G401.6 (cell line): ENCODE results near the gene MMP19.
"Not testable (repeated sequence)": the region's sequence is repeated elsewhere in the genome, so short reads cannot be mapped to it uniquely, and the experiment has no call there.

Experiments used
- FAIRE-seq: peaks from 2 replicates; lab custom pipeline; 2012; peaks lifted over from hg19 to GRCh38; lab: Jason Lieb, UNC

MMP19 gene

GRCh38 chr12:55843431-55843830 is 695 bp upstream of the MMP19 start:
- no peak for FAIRE-seq

DNA sequence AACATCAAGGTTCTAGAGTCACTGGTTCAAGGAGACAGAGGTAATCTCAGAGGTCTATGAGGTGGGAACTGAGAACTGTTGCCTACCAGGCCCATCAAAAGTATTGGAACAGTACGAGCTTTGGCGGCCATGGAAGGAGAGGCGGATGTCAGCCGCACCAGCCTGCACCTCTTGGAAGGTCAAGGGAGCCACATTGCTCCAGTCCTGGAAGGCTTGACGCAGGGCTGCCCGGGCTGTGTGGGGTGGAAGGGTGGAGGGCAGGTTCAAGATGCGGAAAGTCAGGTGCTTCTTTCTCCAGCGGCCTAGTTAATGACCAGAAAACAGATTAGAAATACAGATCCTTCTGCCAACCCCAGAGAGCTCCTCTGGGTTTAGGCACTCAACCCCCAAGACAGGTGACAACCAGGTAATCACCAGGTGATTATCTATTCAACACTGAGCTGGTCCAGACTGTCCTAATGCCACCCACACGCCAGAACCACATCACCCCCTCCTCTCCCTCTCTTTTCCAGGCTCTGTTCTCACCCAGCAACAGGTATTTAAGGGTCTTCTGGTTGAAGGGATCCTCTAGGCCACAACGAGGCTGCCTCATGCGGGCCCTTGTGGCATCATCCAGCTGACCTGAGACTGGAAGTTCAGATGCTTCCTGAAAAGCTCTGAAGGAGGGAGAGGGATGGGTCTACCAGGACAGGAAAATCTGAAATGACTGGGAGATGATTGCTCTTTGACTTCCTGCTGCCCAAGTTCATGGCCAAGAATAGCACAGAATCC is 2.0 kb downstream of the MMP19 start:
- no peak for FAIRE-seq

GRCh38 chr12:55839345-55840140 is 3.2 kb downstream of the MMP19 start:
- FAIRE-seq = no peak

GRCh38 chr12:55838361-55838760 is 4.4 kb downstream of the MMP19 start:
- FAIRE-seq = no peak

DNA sequence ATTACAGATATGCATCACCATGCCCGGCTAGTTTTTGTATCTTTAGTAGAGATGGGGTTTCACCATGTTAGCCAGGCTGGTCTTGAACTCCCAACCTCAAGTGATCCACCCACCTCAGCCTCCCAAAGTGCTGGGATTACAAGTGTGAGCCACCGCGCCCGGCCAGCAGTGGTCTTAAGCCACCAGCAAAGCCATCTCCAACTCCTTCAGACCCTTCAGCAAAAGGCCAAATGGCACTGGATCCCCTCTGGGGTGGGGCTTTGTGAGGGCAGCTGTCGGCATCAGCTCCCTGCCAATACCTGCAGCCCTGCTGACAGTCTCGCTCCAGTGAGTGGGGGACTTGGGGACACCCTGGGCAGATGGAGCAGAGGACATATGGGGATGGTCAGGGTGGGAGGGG is 8.3 kb downstream of the MMP19 start:
- not testable (repeated sequence) for FAIRE-seq

DNA sequence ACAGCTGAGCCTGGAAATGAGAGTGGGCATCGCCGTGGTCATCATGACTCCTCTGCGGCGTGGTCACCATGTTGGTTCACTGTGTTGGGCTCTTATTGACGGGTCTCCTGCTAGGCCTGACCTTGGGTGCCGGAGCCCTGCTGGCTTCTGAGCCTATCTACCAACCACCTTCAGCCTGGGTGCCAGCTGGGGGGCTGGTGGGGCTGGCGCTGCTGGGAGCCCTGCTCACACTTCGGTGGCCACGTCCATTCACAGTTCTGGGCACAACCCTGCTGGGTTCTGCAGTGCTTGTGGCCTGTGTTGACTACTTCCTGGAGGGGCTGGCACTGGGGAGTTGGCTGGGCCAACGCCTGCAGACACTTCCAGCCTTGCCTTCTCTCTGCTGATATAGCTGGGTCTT is 9.7 kb downstream of the MMP19 start:
- FAIRE-seq = no peak

DNA sequence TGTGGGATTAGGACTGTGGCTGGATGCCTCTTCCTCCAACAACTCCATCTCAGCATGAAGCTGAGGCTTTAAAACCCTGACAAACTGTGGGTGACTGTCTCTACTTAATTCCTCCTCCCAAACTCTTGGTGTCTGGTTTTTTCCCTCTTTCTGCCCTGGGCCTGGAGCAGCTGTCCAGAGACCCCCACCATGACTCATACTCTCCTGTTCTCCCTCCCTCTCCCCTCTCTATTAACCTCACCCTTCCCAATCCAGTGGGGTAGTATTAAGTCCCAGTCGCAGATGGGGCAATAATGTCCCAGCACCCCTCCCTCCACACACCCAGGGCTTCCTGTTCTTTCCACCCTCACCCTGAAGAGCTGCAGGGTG is 11.3 kb downstream of the MMP19 start:
- no peak for FAIRE-seq

DNA sequence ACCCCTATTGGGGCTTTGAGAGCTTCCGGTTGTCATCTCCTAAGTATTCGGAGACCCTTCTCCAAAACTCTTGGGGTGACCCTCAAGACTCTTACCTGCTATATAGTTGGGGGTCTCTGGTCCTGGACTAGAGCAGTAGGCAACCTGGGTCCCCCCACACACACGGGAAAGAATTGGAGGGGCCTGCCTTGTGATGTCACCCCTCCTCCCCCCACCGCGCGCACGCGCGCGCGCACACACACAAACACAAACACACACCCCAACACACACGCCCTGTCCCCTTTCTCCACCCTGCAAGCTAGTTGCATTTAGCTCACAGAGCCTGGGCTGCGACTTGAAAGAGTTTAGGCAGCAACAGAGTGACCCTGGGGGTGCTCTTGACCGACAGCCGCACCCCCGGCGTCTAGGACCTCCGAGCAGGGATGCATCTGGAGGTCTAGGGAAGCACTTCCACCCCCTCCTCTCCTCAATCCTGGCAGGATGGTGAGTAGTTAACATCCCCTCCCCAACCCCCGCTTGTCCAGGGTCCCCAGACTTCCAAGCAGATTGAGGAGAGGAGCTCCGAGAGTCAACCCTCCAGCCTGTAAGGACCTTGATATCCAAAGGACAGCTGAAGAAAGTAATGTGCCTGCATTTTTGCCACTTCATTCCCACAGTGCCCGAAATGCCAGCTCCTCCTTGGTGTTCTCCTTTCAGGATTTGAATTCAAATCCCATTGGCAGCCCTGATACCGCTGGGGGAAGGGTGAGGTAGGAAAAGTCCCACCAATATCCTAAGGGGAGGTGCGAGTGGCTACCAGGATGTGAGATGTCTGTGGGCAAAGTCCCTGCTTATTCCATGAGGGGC is 11.9 kb downstream of the MMP19 start:
- FAIRE-seq = no peak

GRCh38 chr12:55829967-55830600 is 12.7 kb downstream of the MMP19 start:
- no peak for FAIRE-seq

- no peak for FAIRE-seq
These were observed 14.4 kb downstream of the MMP19 start for GRCh38 chr12:55828357-55828756.

GRCh38 chr12:55827806-55828205 is 14.9 kb downstream of the MMP19 start:
- no peak for FAIRE-seq

- no peak for FAIRE-seq
These were observed 18.0 kb downstream of the MMP19 start for GRCh38 chr12:55824726-55825125.

GRCh38 chr12:55823419-55823818 is 19.3 kb downstream of the MMP19 start:
- FAIRE-seq = no peak

- no peak for FAIRE-seq
These were observed 20.5 kb downstream of the MMP19 start for GRCh38 chr12:55822228-55822627.

DNA sequence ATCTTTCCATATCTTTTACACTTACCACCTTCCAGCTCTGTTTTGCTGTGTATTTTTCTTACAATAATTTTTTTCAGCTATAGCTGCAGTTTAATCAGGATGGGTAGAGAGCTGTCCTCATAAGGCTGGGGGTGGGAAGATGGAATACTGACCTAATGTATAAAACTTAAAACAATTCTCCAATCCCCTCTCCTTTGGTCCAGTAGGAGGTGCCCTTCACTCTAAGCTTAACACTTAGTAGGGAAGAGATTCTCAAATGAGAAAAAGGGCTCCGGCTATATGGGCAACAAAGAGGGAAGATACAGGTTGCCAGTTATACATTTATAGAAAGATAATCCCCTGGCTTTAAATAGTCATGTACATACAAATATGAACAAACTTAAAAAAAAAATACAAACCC is 22.1 kb downstream of the MMP19 start:
- FAIRE-seq = no peak

- no peak for FAIRE-seq
These were observed 23.9 kb downstream of the MMP19 start for GRCh38 chr12:55818886-55819285.

DNA sequence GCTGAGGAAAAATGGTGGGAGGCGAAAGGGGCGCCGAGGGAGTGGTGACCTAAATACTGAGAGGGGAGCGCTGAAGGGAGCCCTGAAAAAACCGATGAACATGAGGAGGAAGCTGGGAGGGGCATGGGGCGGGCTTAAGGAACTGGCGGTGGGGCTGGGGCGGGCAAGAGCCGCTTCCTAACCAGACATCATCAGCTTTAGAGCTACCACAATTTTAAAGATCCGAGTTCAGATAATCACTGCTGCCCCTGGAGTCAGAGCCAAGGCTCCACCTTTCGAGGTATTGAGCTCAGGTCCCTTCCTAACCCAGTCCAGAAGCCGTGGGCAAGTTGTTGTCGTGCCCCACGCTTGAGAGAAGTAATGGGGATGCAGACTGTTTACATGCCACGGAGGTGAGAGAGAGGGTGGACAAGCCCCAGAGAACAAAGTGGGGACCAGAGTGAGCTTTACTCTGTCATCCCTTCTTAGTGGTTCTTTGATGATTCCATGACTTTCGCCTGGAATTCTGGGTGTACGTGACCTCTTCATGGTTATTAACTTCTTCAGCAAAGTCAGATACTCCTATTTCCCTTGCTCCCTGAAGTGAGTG is 24.5 kb downstream of the MMP19 start:
- FAIRE-seq = no peak

DNA sequence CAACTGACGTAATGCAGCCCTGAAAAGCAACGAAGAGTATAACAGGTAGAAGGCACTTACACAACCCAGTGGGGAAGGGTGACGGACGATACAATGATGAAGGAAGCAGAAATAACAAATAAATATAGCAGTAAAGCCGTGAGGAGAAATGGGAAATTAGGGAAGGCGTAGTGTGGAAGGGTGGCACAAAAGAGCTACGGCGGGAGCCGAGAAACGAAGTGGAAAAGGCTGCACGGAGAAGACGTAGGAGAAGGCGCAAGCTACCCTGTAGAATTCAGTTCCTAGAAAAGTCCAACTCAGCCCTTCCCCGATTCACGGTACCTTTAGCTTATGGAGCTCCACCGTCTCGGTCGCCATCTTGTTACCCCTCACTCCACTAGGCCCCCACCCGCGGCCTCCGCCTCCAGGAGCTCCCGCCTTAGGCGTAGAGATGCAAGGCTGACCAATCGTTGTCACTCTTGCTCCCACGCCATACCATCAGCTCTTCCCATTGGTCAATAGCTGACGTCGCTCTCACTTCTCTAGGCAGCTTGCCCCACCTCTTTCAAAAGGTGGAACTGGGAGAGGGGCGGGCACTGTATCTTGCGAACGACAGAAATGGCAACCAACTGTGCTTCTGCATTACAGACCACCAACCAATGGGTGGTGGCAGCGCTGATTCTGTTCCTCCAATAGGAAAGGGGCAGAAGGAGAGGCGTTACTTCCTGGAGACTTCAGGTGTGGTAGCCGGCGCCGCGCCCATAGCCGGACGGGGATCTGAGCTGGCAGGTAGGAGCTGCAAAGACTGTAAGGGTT is 25.2 kb downstream of the MMP19 start, which contains the start of the genes ORMDL2 and SARNP:
Gene ORMDL2, plus strand, starts transcription at position 697 of the 795 bp plus-strand sequence. CDS start 959 bp downstream, outside the sequence.
Gene SARNP, minus strand, starts transcription at position 380 of the 795 bp plus-strand sequence. Its CDS starts 23 bp downstream, at position 357.
- peak; percentile 99 for FAIRE-seq

DNA sequence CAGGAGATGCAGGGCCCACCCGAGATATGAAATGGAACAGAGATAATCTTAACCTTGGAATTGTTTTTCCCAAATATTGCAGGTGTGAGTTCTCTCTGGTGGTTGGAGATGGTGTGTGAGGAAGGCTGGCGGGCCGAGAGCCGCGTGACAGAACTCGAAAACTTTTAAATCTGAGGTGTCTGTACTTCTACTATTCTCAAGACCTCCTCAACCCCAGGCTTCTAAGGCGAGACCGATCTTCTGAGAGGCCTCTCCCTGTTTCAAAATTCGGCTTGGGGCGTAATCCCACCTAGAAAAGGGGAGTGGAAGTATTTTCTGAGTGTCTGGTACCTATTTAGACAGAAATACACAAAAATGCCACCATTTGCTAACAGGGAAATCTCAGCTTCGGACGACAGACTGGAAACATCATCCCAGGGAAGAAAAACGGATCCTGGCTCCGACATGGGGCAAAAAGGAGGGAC is 25.8 kb downstream of the MMP19 start:
- no peak for FAIRE-seq

DNA sequence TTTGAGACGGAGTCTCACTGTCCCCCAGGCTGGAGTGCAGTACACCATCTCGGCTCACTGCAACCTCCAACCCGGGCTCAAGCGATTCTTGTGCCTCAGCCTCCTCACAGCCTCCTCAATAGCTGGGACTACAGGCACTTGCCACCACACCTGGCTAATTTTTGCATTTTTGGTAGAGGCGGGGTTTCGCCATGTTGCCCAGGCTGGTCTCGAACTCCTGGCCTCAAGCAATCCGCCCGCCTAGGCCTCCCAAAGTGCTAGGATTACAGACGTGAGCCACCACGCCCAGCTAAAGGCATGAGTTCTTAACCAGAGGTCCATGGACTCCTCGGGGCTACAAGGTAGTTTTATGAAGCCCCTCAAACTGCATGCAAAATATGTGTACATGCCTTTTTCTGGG is 27.3 kb downstream of the MMP19 start:
- FAIRE-seq = no peak

DNA sequence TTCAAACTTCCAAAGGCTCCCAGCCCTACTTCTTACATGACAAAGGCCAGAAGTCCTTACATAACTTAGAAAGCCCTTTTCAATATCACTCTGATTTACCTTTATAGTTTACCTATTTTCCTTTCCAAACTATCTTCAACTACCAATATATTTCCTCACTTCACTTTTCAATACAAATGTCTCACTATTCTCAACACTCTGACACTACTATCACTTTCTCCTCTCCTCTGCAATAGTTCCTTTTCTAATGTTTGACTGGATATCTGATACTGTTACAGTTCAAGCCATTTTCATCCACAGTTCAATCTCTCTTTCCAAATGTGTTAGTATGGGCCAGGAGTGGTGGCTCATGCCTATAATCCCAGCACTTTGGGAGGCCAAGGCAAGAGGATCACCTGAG is 28.5 kb downstream of the MMP19 start:
- no peak for FAIRE-seq
